Stimulated activated CD4-positive, alpha-beta T cell treated with anti-CD3 and anti-CD28 coated beads, TNF-alpha, amount 100 ng/mL, for 48 hours (primary cell): ENCODE results near the gene PGC.

ENCODE experiments used
- DNase-seq, 3 donors: peaks; one replicate each; pipeline ENCODE4 v3.0.0-alpha.2; 2020; ENCODE audit warnings: low read depth in 3 of 3

The PGC gene

GRCh38 chr6:41746107-41746506, 1.1 kb downstream of the PGC start:
- DNase-seq: no peak

DNA sequence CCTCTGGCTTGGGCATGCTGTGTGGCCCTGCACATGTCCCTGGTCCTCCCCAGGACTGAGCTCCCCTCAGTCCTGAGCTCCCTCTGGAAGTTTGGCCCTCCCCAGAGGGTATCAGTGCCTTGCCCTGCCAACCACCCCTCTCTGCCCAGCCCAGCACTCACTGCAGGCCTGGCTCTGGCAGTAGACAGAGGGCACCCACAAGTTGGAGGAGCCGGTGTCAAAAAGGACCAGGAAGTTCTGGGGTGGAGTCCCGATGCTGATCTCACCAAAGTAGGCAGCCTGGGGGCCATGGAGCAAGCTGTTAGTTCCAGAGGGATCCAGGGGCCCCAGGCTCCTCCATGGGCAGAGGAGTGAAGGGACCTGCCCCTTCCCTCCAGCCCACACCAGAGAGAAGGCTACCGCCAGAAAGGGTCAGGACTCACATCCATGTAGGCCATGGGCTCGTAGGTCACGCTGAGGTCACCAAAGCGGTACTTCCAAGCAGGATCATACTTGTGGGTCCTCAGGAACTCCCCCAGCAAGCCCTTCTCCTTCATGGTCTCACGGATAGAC, 2.9 kb downstream of the PGC start:
- DNase-seq: no peak

GRCh38 chr6:41743406-41744235, 3.6 kb downstream of the PGC start:
- no peak for DNase-seq

DNA sequence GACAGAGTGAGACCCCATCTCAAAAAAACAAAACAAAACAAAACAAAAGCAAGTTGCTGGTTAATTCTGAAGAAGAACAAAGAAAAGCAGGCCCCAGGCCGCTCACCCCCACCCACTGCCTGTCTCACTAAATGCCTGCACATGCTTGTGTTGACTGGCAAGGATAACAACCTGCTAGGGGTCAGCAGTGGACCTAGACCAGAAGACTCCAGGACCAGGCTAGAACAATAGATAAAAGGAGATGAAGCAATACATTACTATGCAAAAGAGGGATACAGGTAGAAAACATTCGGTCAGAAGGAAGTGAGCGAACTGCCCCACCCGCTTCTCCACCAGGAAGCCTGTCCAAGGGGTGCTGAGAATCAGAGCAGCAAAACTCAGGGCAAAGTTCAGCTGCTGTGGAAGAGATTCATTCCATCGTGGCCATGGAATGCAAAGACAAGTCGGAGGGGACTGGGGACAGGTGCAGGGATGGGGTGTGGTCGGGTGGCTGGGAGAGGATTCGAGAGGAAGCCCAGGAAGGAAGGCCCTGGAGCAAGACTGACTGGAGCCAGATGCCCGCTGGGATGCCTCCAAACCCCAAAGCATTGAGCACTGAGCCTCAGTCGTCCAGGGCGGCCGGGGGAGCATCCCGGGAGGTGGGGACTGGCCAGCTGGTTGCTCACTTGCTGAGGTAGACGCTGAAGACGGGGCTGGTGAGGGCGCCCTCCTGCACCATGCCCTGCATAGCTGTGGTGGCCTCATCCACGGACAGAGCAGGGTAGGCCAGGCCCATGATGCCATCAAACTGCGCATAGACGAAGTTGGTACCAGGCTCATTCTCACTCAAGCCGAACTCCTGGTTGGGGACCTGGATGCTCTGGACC, 5.3 kb downstream of the PGC start:
- DNase-seq: no peak

GRCh38 chr6:41740366-41741162, 6.6 kb downstream of the PGC start:
- DNase-seq: no peak

DNA sequence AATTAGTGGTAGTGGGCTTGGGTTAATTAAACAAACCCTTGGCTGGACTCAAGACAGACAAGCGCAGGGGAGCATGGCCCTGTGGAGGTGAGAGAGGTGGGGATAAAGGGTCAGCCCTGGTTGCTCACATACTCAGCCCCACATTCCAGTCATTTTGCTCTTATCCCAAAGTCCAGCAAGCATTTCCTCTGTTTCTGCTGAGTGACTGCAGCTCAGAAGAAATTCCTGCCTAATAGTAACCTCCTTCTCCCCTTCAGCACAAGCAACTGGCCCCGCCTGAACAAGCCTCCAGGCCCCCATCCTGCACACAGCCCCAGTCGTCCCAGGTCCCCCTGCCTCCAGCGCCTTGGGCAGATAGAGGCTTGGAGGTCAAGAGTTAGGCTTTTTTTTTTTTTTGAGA, 8.2 kb downstream of the PGC start:
- no peak for DNase-seq

GRCh38 chr6:41737591-41738130, 9.5 kb downstream of the PGC start:
- no peak for DNase-seq

GRCh38 chr6:41736800-41737555, 10.2 kb downstream of the PGC start:
- DNase-seq: no peak

- no peak for DNase-seq
Observed at GRCh38 chr6:41736186-41736733, 10.9 kb downstream of the PGC start.

- peak; percentile 86 to 93 (median 88) for DNase-seq
Observed at GRCh38 chr6:41735427-41736185, 11.6 kb downstream of the PGC start, which contains the start of gene TFEB. Gene TFEB (minus strand): TSS chr6:41735608. CDS start chr6:41691213, 44,395 bp downstream.

DNA sequence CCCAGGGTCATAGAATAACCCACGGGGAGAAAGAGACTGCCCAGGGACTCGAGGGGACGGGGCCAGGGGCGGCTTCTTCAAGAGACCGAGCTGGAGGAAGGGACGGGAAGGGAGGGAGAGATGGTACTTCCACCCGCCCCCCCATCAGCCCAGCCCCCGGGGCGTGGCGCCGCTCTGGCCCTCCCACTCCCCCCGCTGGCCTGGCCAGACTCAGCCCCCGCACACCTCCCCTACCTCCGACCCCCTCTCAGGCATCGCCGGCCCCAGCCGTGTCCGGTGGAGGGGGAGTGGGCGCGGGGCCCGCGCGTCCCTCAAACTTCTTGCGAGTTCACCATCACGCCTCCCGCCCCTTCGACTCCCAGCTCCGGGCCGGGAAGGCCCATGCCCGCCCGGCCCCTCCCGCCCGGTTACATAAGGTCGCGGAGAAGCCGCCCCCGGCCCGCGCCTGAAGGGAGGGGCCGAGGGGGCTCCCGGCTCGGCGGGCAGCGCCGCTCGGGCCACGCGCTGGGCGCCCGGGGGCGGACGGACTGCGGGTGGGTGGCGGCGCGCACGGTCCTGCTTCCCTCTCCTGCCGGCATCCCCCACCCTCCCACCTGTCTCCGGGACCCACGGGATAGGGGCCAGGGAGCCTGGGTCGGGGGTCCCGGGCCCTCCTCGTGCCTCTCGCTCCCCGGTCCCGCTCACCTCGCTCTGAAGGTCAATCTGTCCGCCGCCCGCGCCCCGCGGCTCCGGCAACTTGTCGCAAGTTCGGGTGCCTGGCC, 12.4 kb downstream of the PGC start:
- DNase-seq: peak; percentile 28 to 51 (median 38)

DNA sequence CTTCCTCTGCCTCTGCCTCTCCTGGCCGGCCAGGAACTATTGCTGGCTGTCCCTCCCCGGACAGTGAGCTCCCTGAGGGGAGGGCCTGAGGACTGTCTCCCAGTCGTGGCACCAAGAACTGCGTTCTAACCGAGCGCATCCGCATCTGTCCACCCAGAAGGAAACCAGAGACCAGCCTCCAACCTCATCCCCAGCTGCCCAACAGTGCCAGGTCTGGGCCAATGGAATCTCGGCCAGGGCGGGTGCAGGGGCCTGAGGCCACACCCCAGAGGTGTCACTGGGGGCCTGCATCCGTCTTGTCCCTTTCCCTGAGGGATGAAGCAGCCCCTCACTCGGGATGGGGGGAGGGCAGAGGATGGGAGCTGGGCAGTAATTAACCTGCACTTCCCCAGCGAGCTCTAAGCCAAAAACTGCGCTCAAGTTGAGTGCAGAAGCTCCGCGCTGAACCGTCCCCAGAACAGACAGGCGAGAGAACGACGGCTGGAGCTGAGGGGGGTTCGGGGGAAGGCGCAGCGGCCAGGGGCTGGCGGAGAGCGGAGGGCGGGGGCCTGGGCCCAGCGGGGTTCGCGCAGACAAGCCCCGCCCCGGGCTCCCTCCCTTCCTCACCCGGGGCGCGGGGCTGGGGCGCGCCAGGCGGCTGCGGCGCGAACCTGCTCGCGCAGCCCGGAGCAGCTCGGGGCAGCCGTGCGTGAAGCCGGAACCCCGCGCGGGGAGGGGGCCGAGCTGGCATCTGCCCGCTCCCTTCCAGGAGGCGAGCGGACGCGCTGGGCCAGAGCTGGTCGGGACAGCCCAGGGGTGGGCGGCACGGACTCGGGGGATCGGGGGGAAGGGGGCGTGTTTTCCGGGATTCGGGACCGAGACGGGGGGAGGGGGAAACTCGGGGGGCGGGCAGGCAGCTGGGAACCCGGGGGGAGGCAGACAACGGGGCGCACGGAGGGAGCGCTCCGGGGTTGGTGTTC, 13.2 kb downstream of the PGC start:
- peak; percentile 8 to 50 (median 11) for DNase-seq

- no peak for DNase-seq
Observed at GRCh38 chr6:41733360-41733706, 13.9 kb downstream of the PGC start.

DNA sequence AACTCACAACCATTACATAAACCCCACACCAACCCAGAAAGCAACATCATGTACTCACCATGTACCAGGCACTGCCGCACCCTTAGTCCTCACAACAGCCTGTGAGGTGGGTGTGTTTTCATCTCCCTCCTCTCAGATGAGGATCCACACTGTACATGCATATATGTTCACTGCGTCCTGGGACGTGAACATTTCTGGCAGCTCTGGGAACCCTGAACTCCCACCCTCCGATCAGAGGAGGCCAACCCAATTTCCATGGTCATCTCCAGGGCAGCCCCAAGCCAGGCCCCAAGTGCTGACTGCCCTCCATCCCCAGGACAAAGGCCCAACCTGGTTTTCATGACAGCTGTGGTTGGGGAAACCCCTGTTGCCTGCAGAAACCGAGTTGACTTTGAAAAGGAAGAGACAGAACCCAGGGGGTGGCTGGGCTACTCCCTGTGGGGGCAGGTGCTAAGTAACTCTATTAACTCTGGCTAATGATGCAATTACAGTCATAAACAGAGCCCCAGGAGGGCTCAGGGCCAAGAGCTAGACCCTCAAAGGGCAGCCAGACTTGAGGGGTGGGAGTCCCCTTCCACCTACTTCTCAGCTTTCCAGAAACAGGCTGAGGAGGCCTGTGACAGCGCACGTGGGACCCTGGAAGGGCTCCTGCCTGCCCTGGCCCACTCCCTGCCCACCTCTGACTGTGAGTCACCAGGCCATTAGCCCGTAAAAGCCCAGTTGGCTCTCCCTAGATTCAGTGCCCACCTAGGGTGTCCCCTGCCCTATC, 14.4 kb downstream of the PGC start:
- DNase-seq: peak in 2 of 3 donors; percentile 19 to 37

- no peak for DNase-seq
Observed at GRCh38 chr6:41732149-41732548, 15.0 kb downstream of the PGC start.

- DNase-seq: no peak
Observed at GRCh38 chr6:41731561-41732086, 15.6 kb downstream of the PGC start.
